Mesenchymal stem cell (in vitro differentiated cells and primary cell): Measurements from ENCODE around the gene PPM1M.

Source experiments
- DNase-seq: peaks from one replicate; pipeline ENCODE4 v3.0.0-alpha.2; 2013
- H2AFZ ChIP-seq: one replicate; pipeline ENCODE4 v1.6.1; 2013; ENCODE audit warnings: low read depth, mild to moderate bottlenecking, control low read depth, inconsistent platforms, low read length, moderate library complexity
- H2AK5ac ChIP-seq: 2 replicates; pipeline ENCODE4 v1.6.1; 2013; ENCODE audit warnings: low read length, moderate library complexity, mild to moderate bottlenecking, inconsistent platforms; ENCODE audit not compliant: severe bottlenecking
- H2BK120ac ChIP-seq: one replicate; pipeline ENCODE4 v1.6.1; 2013; ENCODE audit warnings: low read depth, mild to moderate bottlenecking, inconsistent platforms, low read length, moderate library complexity
- H2BK12ac ChIP-seq, 2 experiments: one replicate each; pipeline ENCODE4 v1.6.1; 2013; ENCODE audit warnings: inconsistent platforms in 2 of 2, low read length in 2 of 2, mild to moderate bottlenecking in 2 of 2, moderate library complexity in 2 of 2, control low read depth in 1 of 2
- H2BK15ac ChIP-seq: one replicate; pipeline ENCODE4 v1.6.1; 2013; ENCODE audit warnings: mild to moderate bottlenecking, low read depth, inconsistent platforms; ENCODE audit not compliant: poor library complexity, severe bottlenecking
- H2BK5ac ChIP-seq: 2 replicates; pipeline ENCODE4 v1.6.1; 2013; ENCODE audit warnings: low read depth, mild to moderate bottlenecking, low read length, control low read depth, inconsistent platforms; ENCODE audit not compliant: poor library complexity, severe bottlenecking
- H3K14ac ChIP-seq, 2 experiments: one replicate each; pipeline ENCODE4 v1.6.1; 2013; ENCODE audit warnings: inconsistent platforms in 2 of 2, low read length in 2 of 2, control low read depth in 1 of 2, mild to moderate bottlenecking in 1 of 2, moderate library complexity in 1 of 2
- H3K18ac ChIP-seq, 2 experiments: one replicate each; pipeline ENCODE4 v1.6.1; 2013; ENCODE audit warnings: inconsistent platforms in 2 of 2, low read length in 2 of 2, control low read depth in 1 of 2, low read depth in 1 of 2, mild to moderate bottlenecking in 1 of 2
- H3K23ac ChIP-seq, 2 experiments: one replicate each; pipeline ENCODE4 v1.6.1; 2013; ENCODE audit warnings: inconsistent platforms in 2 of 2, low read length in 2 of 2, mild to moderate bottlenecking in 2 of 2, moderate library complexity in 2 of 2, control low read depth in 1 of 2
- H3K27ac ChIP-seq: 2 replicates; pipeline ENCODE4 v1.5.1; 2013; ENCODE audit warnings: mild to moderate bottlenecking, moderate library complexity, low read length, control low read depth, inconsistent platforms; ENCODE audit not compliant: poor library complexity, severe bottlenecking
- H3K27me3 ChIP-seq, 2 experiments: 2 replicates each; pipeline versions ENCODE4 v1.6.1 to v1.7.0; 2013; ENCODE audit warnings: low read length in 2 of 2, mild to moderate bottlenecking in 2 of 2, moderate library complexity in 2 of 2, control low read depth in 1 of 2, inconsistent platforms in 1 of 2; ENCODE audit not compliant: control insufficient read depth in 1 of 2, insufficient read depth in 1 of 2
- H3K36me3 ChIP-seq, 2 experiments: 2 replicates each; pipeline versions ENCODE4 v1.6.1 to v1.7.0; 2013; ENCODE audit warnings: low read length in 2 of 2, control low read depth in 1 of 2, inconsistent platforms in 1 of 2, low read depth in 1 of 2, mild to moderate bottlenecking in 1 of 2; ENCODE audit not compliant: insufficient read depth in 2 of 2, control insufficient read depth in 1 of 2
- H3K4ac ChIP-seq, 2 experiments: one replicate each; pipeline ENCODE4 v1.6.1; 2013; ENCODE audit warnings: inconsistent platforms in 2 of 2, low read length in 2 of 2, mild to moderate bottlenecking in 2 of 2, moderate library complexity in 2 of 2, control low read depth in 1 of 2, low read depth in 1 of 2
- H3K4me1 ChIP-seq: 2 replicates; pipeline ENCODE4 v1.6.1; 2013; ENCODE audit warnings: low read depth, low read length, control low read depth; ENCODE audit not compliant: control insufficient read depth, insufficient read depth
- H3K4me2 ChIP-seq: 2 replicates; pipeline ENCODE4 v1.6.1; 2013; ENCODE audit warnings: low read length, mild to moderate bottlenecking, inconsistent platforms; ENCODE audit not compliant: poor library complexity, severe bottlenecking
- H3K4me3 ChIP-seq, 2 experiments: 2 replicates each; pipeline versions ENCODE4 v1.5.1 to v1.7.0; 2013; ENCODE audit warnings: low read length in 2 of 2, mild to moderate bottlenecking in 2 of 2, control low read depth in 1 of 2, low read depth in 1 of 2; ENCODE audit not compliant: insufficient read depth in 1 of 2
- H3K79me1 ChIP-seq: replicated peaks from 2 replicates; pipeline ENCODE4 v1.6.1; 2013; ENCODE audit warnings: mild to moderate bottlenecking, control low read depth, low read length, inconsistent platforms; ENCODE audit not compliant: poor library complexity, severe bottlenecking
- H3K9ac ChIP-seq: 2 replicates; pipeline ENCODE4 v1.7.0; 2013; ENCODE audit warnings: mild to moderate bottlenecking, low read length, moderate library complexity
- H3K9me3 ChIP-seq: 2 replicates; pipeline ENCODE4 v1.7.0; 2013; ENCODE audit warnings: mild to moderate bottlenecking, low read length; ENCODE audit not compliant: control insufficient read depth
- H4K8ac ChIP-seq: one replicate; pipeline ENCODE4 v1.6.1; 2013; ENCODE audit warnings: inconsistent platforms, mild to moderate bottlenecking, low read length, moderate library complexity
- H4K91ac ChIP-seq: one replicate; pipeline ENCODE4 v1.6.1; 2013; ENCODE audit warnings: mild to moderate bottlenecking, low read length, inconsistent platforms
- WGBS: methylation state at CpG from one replicate; pipeline ENCODE4 v1.1.7; 2013; ENCODE audit warnings: mixed read lengths; 5-methylcytosine and 5-hydroxymethylcytosine counted together

PPM1M gene

GRCh38 chr3:52250122-52250521 lies 4.6 kb downstream of the PPM1M start:
- Histone ChIP-seq H3K4me3 (no peak overlapping the region), H3K18ac (no peak overlapping the region), H3K4me1 (peaks cover 24% of the 10 kb centered on the region), H2BK120ac (no peak overlapping the region), H3K4me2 (no peak overlapping the region), H3K4ac (no peak overlapping the region), H3K9me3 (no peaks in the 10 kb centered on the region), H4K8ac (no peak overlapping the region), H3K23ac (no peak overlapping the region), H3K79me1 (peaks cover 16% of the 10 kb centered on the region), H3K36me3 (peaks cover 66 to 69% of the 10 kb centered on the region in 2 experiments), H2BK15ac (no peak overlapping the region), H3K27me3 (no peaks in the 10 kb centered on the region), H2BK12ac (no peak overlapping the region), H3K14ac (no peak overlapping the region), H3K27ac (no peak overlapping the region), H3K9ac (no peak overlapping the region), H2AFZ (no peak overlapping the region), H2BK5ac (no peak overlapping the region), H2AK5ac (no peak overlapping the region), H4K91ac (no peak overlapping the region)
- 100% methylated on average over 1 of the region's 1 CpG for WGBS
- no peak for DNase-seq

- WGBS, result 84% methylated on average over 12 of the region's 12 CpGs
Observed at GRCh38 chr3:52253314-52254304, 8.1 kb downstream of the PPM1M start.

GRCh38 chr3:52254608-52255007 lies 9.0 kb downstream of the PPM1M start:
- Histone ChIP-seq H3K4me1 (peaks cover 5% of the 10 kb centered on the region), H2AFZ (no peak overlapping the region), H2BK15ac (no peak overlapping the region), H3K36me3 (peaks cover 68 to 91% of the 10 kb centered on the region in 2 experiments), H3K9me3 (no peaks in the 10 kb centered on the region), H3K9ac (no peak overlapping the region), H4K8ac (no peak overlapping the region), H3K14ac (no peak overlapping the region), H3K4ac (no peak overlapping the region), H2BK120ac (no peak overlapping the region), H2AK5ac (no peak overlapping the region), H3K79me1 (peaks cover 17% of the 10 kb centered on the region), H3K27me3 (no peaks in the 10 kb centered on the region), H2BK12ac (no peak overlapping the region), H4K91ac (no peak overlapping the region), H2BK5ac (no peak overlapping the region), H3K4me2 (no peak overlapping the region), H3K18ac (no peak overlapping the region), H3K4me3 (no peak overlapping the region), H3K23ac (no peak overlapping the region), H3K27ac (no peak overlapping the region)
- no peak for DNase-seq
- WGBS, result 97% methylated on average over 8 of the region's 9 CpGs

More at GRCh38 chr3:52253314-52254304, 8.1 kb downstream of the PPM1M start:
- Histone ChIP-seq H3K79me1 (peaks cover 15% of the 10 kb centered on the region), H4K91ac (no peak overlapping the region), H3K9me3 (no peaks in the 10 kb centered on the region), H2AK5ac (no peak overlapping the region), H3K36me3 (peaks cover 75 to 91% of the 10 kb centered on the region in 2 experiments), H2BK12ac (no peak overlapping the region), H3K4me3 (no peak overlapping the region), H2AFZ (no peak overlapping the region), H2BK120ac (no peak overlapping the region), H3K9ac (no peak overlapping the region), H2BK5ac (no peak overlapping the region), H3K4me1 (peaks cover 5% of the 10 kb centered on the region), H3K4ac (no peak overlapping the region), H3K27ac (no peak overlapping the region), H2BK15ac (no peak overlapping the region), H3K27me3 (no peaks in the 10 kb centered on the region), H4K8ac (no peak overlapping the region), H3K14ac (no peak overlapping the region), H3K23ac (no peak overlapping the region), H3K4me2 (no peak overlapping the region), H3K18ac (no peak overlapping the region)
- peak; percentile 27 for DNase-seq

- H3K18ac ChIP-seq, result no peak overlapping the region
Observed at GRCh38 chr3:52256159-52256558, 10.6 kb downstream of the PPM1M start.

More at GRCh38 chr3:52256159-52256558, 10.6 kb downstream of the PPM1M start:
- peaks cover 62 to 95% of the 10 kb centered on the region in 2 experiments for H3K36me3 ChIP-seq
- no peak overlapping the region for H2BK5ac ChIP-seq
- WGBS, result no CpG with 5 or more reads among the region's 3 CpGs
- no peak overlapping the region for H3K4me3 ChIP-seq
- H3K79me1 ChIP-seq, result peaks cover 17% of the 10 kb centered on the region
- H2AK5ac ChIP-seq, result no peak overlapping the region
- no peak overlapping the region for H2BK12ac ChIP-seq
- H3K27me3 ChIP-seq, result no peaks in the 10 kb centered on the region
- no peak overlapping the region for H4K8ac ChIP-seq
- H4K91ac ChIP-seq, result no peak overlapping the region
- H3K14ac ChIP-seq, result no peak overlapping the region
- H3K4me2 ChIP-seq, result no peak overlapping the region
- no peak overlapping the region for H2AFZ ChIP-seq
- peaks cover 3% of the 10 kb centered on the region for H3K4me1 ChIP-seq
- H3K9me3 ChIP-seq, result no peaks in the 10 kb centered on the region
- no peak overlapping the region for H3K9ac ChIP-seq
- H3K23ac ChIP-seq, result no peak overlapping the region
- no peak overlapping the region for H3K27ac ChIP-seq
- H2BK120ac ChIP-seq, result no peak overlapping the region
- DNase-seq, result no peak
- H3K4ac ChIP-seq, result no peak overlapping the region
- no peak overlapping the region for H2BK15ac ChIP-seq
